Body of pancreas (tissue), 4 donors: ENCODE data around the gene CRYBA4.

ENCODE experiments used
- POLR2A ChIP-seq, 3 donors: fragments of 450-650 bp; IDR thresholded peaks; one replicate each; pipeline ENCODE4 v1.6.1; 2016; ENCODE audit warnings: antibody characterized with exemption in 3 of 3, mild to moderate bottlenecking in 2 of 3
- TF ChIP-seq, protein P1 (sequence below), 7 experiments: fragments of 450-650 bp in 4 of 7; fragments of 200-600 bp in 3 of 7; sonication (generic) in 3 of 7; IDR thresholded peaks; one replicate each; pipeline ENCODE4 v1.5.1; 2016 to 2019; ENCODE audit warnings: antibody characterized with exemption in 7 of 7

DNA sequence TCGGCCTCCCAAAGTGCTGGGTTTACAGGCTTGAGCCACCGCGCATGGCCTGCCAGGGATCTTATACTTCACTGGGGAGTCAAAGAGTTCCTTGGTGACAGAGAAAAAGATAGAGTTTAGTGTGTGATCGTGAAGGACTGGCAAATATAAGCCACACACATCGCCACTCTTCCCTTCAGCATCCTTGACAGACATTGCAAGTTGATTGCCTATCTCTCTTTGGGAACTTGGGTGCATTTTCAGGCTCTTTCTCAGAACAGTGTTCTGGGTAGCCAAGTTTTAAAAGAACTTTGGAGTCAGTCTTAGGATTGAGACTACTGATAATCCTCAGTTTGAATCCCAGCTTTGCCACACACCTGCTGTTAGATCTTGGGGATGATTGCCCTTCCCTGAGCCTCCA lies 55.5 kb downstream of the CRYBA4 start:
- no peak for TF ChIP-seq POLR2A (IDR thresholded peaks at IDR 0.05)
- TF ChIP-seq, protein P1, sequence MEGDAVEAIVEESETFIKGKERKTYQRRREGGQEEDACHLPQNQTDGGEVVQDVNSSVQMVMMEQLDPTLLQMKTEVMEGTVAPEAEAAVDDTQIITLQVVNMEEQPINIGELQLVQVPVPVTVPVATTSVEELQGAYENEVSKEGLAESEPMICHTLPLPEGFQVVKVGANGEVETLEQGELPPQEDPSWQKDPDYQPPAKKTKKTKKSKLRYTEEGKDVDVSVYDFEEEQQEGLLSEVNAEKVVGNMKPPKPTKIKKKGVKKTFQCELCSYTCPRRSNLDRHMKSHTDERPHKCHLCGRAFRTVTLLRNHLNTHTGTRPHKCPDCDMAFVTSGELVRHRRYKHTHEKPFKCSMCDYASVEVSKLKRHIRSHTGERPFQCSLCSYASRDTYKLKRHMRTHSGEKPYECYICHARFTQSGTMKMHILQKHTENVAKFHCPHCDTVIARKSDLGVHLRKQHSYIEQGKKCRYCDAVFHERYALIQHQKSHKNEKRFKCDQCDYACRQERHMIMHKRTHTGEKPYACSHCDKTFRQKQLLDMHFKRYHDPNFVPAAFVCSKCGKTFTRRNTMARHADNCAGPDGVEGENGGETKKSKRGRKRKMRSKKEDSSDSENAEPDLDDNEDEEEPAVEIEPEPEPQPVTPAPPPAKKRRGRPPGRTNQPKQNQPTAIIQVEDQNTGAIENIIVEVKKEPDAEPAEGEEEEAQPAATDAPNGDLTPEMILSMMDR (IDR thresholded peaks at IDR 0.05) = no peak
